Measurements from ENCODE around the gene ZNF575.

DNA sequence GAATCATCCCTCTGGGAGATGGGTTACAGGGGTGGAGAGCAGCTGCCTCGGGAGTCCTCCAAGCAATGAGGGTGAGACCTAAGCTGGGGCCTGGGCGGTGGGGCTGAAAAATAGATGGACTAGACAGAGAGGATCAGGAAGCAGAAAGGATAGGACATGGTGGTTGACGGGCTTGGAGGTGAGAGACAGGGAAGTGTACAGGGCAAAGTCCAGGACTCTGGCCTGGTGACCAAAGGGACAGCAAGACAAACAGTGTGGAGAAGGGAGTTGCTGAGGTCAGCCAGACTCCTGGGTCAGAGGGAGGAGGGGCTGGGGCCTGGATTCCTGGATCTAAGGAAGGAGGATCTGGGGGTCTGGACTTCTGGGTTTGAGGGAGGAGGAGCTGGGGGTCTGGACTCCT lies 33.9 kb upstream of the ZNF575 start:
- TF ChIP-seq TAF1 (IDR thresholded peaks at IDR 0.05; ENCODE audit: borderline replicate concordance, insufficient read depth, low read length) (no peak), SIN3A (IDR thresholded peaks at IDR 0.05; ENCODE audit: borderline replicate concordance, insufficient read depth, low read length) (no peak), REST (IDR thresholded peaks at IDR 0.05; ENCODE audit: insufficient read depth in 1 of 2, low read depth in 2 of 2, low read length in 2 of 2) (no peak), POLR2AphosphoS5 (IDR thresholded peaks at IDR 0.05; ENCODE audit: low read depth, low read length) (no peak)
